GM23248 (cell line): ENCODE measurements around the gene ZNF567.

ENCODE experiments used
- EZH2 ChIP-seq: fragments of 200-600 bp; sonication (generic); IDR thresholded peaks from 2 replicates; pipeline ENCODE4 v1.6.1; 2018; ENCODE audit warnings: antibody characterized with exemption, mild to moderate bottlenecking; ENCODE audit not compliant: insufficient read depth, poor library complexity, severe bottlenecking
- EZH2phosphoT487 ChIP-seq: fragments of 200-600 bp; sonication (generic); IDR thresholded peaks from 2 replicates; pipeline ENCODE4 v1.6.1; 2018; ENCODE audit warnings: antibody characterized with exemption, moderate library complexity, mild to moderate bottlenecking, low read depth; ENCODE audit not compliant: insufficient read depth

DNA sequence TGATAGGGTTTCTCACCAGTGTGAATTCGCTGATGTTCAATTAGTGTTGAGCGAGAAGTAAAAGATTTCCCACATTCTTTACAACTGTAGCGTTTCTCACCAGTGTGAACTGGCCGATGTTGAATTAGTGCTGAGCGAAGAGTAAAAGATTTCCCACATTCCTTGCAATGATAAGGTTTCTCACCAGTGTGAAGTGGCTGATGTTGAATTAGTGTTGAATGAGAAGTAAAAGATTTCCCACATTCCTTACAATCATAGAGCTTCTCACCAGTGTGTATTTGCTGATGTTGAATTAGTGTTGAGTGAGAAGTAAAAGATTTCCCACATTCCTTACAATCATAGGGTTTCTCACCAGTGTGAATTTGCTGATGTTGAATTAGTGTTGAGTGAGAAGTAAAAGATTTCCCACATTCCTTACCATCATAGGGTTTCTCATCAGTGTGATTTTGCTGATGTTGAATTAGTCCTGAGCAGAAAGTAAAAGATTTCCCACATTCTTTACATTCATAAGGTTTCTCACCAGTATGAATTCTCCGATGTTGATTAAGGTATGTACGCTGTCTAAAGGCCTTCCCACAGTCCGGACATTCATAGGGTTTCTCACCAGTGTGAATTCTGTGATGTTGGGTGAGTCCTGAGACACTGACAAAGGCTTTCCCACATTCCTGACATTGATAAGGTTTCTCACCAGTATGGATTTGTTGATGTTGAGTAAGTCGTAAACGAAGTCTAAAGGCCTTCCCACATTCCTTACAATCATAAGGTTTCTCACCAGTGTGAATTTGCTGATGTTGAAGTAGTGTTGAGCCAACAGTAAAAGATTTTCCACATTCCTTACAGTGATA is 61.2 kb downstream of the ZNF567 start:
- no peak for TF ChIP-seq EZH2
- no peak for TF ChIP-seq EZH2phosphoT487
